K562 (cell line): ENCODE data around the gene CCDC92. TPM values are rescaled to one million over a fixed set of nuclear protein-coding genes. Genes with fewer than 3 reads are reported as not detected.

ENCODE experiments used
- ATAC-seq: fragments of 200-7000 bp; cut with Tn5 transposase; 3 replicates; pipeline ENCODE4 v1.9.1; 2020; ENCODE audit warnings: moderate library complexity
- BruUV-seq: library from RNA; stranded (reverse); fragments of 400-500 nt; replicated peaks from 2 replicates; lab custom pipeline; 2021; lab: Mats Ljungman, UMichigan
- CTCF ChIA-PET: fragments of 300-600 bp; formaldehyde crosslinking; extraction: SDS; loops from one replicate; lab custom pipeline; 2021; ENCODE audit warnings: low intra/inter-chr PET ratio; lab: Yijun Ruan, JAX
- POLR2A ChIA-PET: fragments of 300-600, 350-650 bp; sonication (Branson Sonifier 250); formaldehyde crosslinking; extraction: SDS; loops from one replicate; lab custom pipeline; 2021; ENCODE audit warnings: antibody characterized with exemption, inconsistent platforms; lab: Yijun Ruan, JAX
- DNase-seq, 4 experiments: peaks; one replicate each; pipeline versions ENCODE4 v3.0.0 to v3.0.0-alpha.2; 2011 to 2018; ENCODE audit warnings: low spot score in 3 of 4, mixed read lengths in 3 of 4; ENCODE audit errors: extremely low read depth in 1 of 4
- FAIRE-seq: peaks from 2 replicates; lab custom pipeline; 2011; peaks lifted over from hg19 to GRCh38; lab: Jason Lieb, UNC
- H2AFZ ChIP-seq: 2 replicates; pipeline ENCODE4 v1.6.0; 2011; ENCODE audit warnings: low read depth, low read length, control low read depth, inconsistent platforms
- H3K27ac ChIP-seq: fragments of 200-600 bp; 3 replicates; pipeline ENCODE4 v1.8.0; 2011; ENCODE audit warnings: low read depth, mild to moderate bottlenecking, control low read depth, inconsistent platforms, low read length, moderate library complexity, mixed read lengths; ENCODE audit errors: extremely low read depth
- H3K27me3 ChIP-seq, 2 experiments: fragments of 300-600 bp in 1 of 2; 2 replicates in 1 of 2; 3 replicates in 1 of 2; pipeline versions ENCODE4 v1.6.0 to v1.8.0; 2011; ENCODE audit warnings: inconsistent platforms in 2 of 2, low read length in 2 of 2, mild to moderate bottlenecking in 1 of 2, mixed read lengths in 1 of 2, moderate library complexity in 1 of 2; ENCODE audit not compliant: control insufficient read depth in 2 of 2, insufficient read depth in 2 of 2
- H3K36me3 ChIP-seq: fragments of 300-600 bp; 3 replicates; pipeline ENCODE4 v1.8.0; 2011; ENCODE audit warnings: mild to moderate bottlenecking, low read length, inconsistent platforms; ENCODE audit not compliant: control insufficient read depth, insufficient read depth
- H3K4me1 ChIP-seq, 2 experiments: fragments of 200-600 bp in 1 of 2; replicated peaks in 1 of 2; 2 replicates in 1 of 2; 3 replicates in 1 of 2; pipeline versions ENCODE4 v1.5.1 to v1.8.0; 2011; ENCODE audit warnings: inconsistent platforms in 2 of 2, low read length in 2 of 2, mild to moderate bottlenecking in 1 of 2, mixed read lengths in 1 of 2, moderate library complexity in 1 of 2; ENCODE audit not compliant: control insufficient read depth in 2 of 2, insufficient read depth in 2 of 2
- H3K4me2 ChIP-seq: 2 replicates; pipeline ENCODE4 v1.6.1; 2011; ENCODE audit warnings: low read length, control low read depth, inconsistent platforms, mixed read lengths; ENCODE audit not compliant: insufficient read depth
- H3K4me3 ChIP-seq: fragments of 200-600 bp; sonication (generic), shearing (Covaris generic); 2 replicates; pipeline ENCODE4 v1.5.1; 2016; ENCODE audit warnings: control low read depth, inconsistent platforms
- H3K79me2 ChIP-seq: fragments of 200-600 bp; 3 replicates; pipeline ENCODE4 v1.8.0; 2011; ENCODE audit warnings: low read length, inconsistent platforms; ENCODE audit not compliant: control insufficient read depth, insufficient read depth
- H3K9ac ChIP-seq, 2 experiments: 2 replicates each; pipeline versions ENCODE4 v1.6.0 to v1.6.1; 2011; ENCODE audit warnings: low read depth in 2 of 2, low read length in 2 of 2, control low read depth in 1 of 2, inconsistent platforms in 1 of 2, mild to moderate bottlenecking in 1 of 2, mixed read lengths in 1 of 2; ENCODE audit not compliant: insufficient read depth in 1 of 2
- H3K9me1 ChIP-seq: one replicate; pipeline ENCODE4 v1.6.0; 2011; ENCODE audit warnings: inconsistent platforms, mild to moderate bottlenecking, low read length, moderate library complexity; ENCODE audit not compliant: control insufficient read depth, insufficient read depth
- H3K9me3 ChIP-seq: replicated peaks from 2 replicates; pipeline ENCODE4 v1.5.1; 2011; ENCODE audit warnings: low read depth, low read length, inconsistent platforms; ENCODE audit not compliant: control insufficient read depth, insufficient read depth
- H4K20me1 ChIP-seq: replicated peaks from 2 replicates; pipeline ENCODE4 v1.6.1; 2011; ENCODE audit warnings: low read length, inconsistent platforms, mixed read lengths; ENCODE audit not compliant: control insufficient read depth, insufficient read depth
- CBX1 ChIP-seq: sonication (generic); IDR thresholded peaks from 2 replicates; pipeline ENCODE4 v1.6.1; 2016; ENCODE audit warnings: antibody characterized with exemption, low read depth, mild to moderate bottlenecking
- MCM7 ChIP-seq, 2 experiments: fragments of 450-650 bp; IDR thresholded peaks; 2 replicates each; pipeline ENCODE4 v1.6.1; 2016 to 2018
- NR4A1 ChIP-seq, 2 experiments: fragments of 250-450 bp in 1 of 2; fragments of 450-650 bp in 1 of 2; sonication (Bioruptor Pico) in 1 of 2; IDR thresholded peaks; 2 replicates each; pipeline versions ENCODE4 v1.4.0 to v1.6.1; 2016 to 2020; ENCODE audit warnings: mild to moderate bottlenecking in 2 of 2, missing compliant biosample characterization in 1 of 2, missing genetic modification characterization in 1 of 2, moderate library complexity in 1 of 2
- RBM22 ChIP-seq: fragments of 200-400 bp; formaldehyde crosslinking; IDR thresholded peaks from 2 replicates; pipeline ENCODE4 v1.6.1; 2018; ENCODE audit warnings: low read length, low read depth; ENCODE audit not compliant: poor library complexity, severe bottlenecking
- RFX5 ChIP-seq: IDR thresholded peaks from 2 replicates; pipeline ENCODE4 v1.6.1; 2011; ENCODE audit warnings: low read depth, mild to moderate bottlenecking, improper control_type of control experiment, low read length
- SMC3 ChIP-seq: conservative IDR thresholded peaks from 2 replicates; pipeline ENCODE4 v1.6.1; 2011; ENCODE audit warnings: low read depth, low read length, improper control_type of control experiment; ENCODE audit not compliant: insufficient read depth
- TOE1 ChIP-seq, 2 experiments: fragments of 450-650 bp in 1 of 2; sonication (generic) in 1 of 2; formaldehyde crosslinking in 1 of 2; IDR thresholded peaks; 2 replicates each; pipeline versions ENCODE4 v1.7.1 to v1.8.0; 2016 to 2022; ENCODE audit warnings: borderline replicate concordance in 2 of 2, mild to moderate bottlenecking in 2 of 2, antibody characterized with exemption in 1 of 2, inconsistent platforms in 1 of 2, low read depth in 1 of 2, missing genetic modification reagents in 1 of 2, moderate library complexity in 1 of 2
- ZNF384 ChIP-seq: IDR thresholded peaks from 2 replicates; pipeline ENCODE4 v1.6.1; 2012; ENCODE audit warnings: low read depth, low read length, improper control_type of control experiment
- WGBS: fragments of 100-300 bp; shearing (Covaris generic); methylation state at CpG from one replicate; pipeline ENCODE4 v1.1.6; 2016; ENCODE audit warnings: low coverage, mixed read lengths; ENCODE audit not compliant: insufficient coverage; ENCODE audit errors: missing lambda C conversion rate; 5-methylcytosine and 5-hydroxymethylcytosine counted together
- in situ Hi-C: fragments of 300-500 bp; cut with MboI; formaldehyde crosslinking; loops from 4 replicates; pipeline ENCODE4 v1.15.0; 2018; ENCODE audit warnings: inconsistent platforms, mixed read lengths
- intact Hi-C: fragments of 100-400 bp; cut with micrococcal nuclease; formaldehyde crosslinking; loops from 2 replicates; pipeline ENCODE4 v1.14.2; 2022
- polyA plus RNA-seq, 8 experiments: library from polyadenylated mRNA; depleted of rRNA in 4 of 8; stranded (reverse) in 5 of 8; unstranded in 3 of 8; fragments of >200 nt; fragmentation: Nextera tagmentation in 2 of 8; fragmentation: Illumina TruSeq in 1 of 8; extraction: Ambion mirVana in 2 of 8; extraction: Trizol in 1 of 8; gene quantifications; 2 replicates each; pipeline versions ENCODE4 v1.2.1 to v1.2.3, GENCODE V29; 2011 to 2014; ENCODE audit warnings: inconsistent platforms in 1 of 8, missing spikeins in 1 of 8
- total RNA-seq, 7 experiments: library from RNA; depleted of rRNA in 6 of 7; stranded (reverse); fragments of >200 nt in 6 of 7; fragmentation: Illumina TruSeq in 2 of 7; extraction: Trizol in 2 of 7; gene quantifications; 2 replicates each; pipeline versions ENCODE4 v1.2.1 to v1.2.3, GENCODE V29; 2011 to 2021; ENCODE audit warnings: low replicate concordance in 1 of 7
- TF ChIP-seq, protein P1 (sequence below): fragments of 250-450 bp; sonication (Bioruptor Pico); IDR thresholded peaks from 2 replicates; pipeline ENCODE4 v1.9.0; 2021; ENCODE audit warnings: mild to moderate bottlenecking, inconsistent platforms
- TF ChIP-seq, protein P2 (sequence below), 2 experiments: fragments of 200-800 bp in 1 of 2; sonication (Bioruptor generic) in 1 of 2; sonication (generic) in 1 of 2; formaldehyde crosslinking in 1 of 2; IDR thresholded peaks in 1 of 2; conservative IDR thresholded peaks in 1 of 2; 2 replicates each; pipeline versions ENCODE4 v1.5.0 to v1.6.1; 2016 to 2020; ENCODE audit warnings: missing compliant biosample characterization in 1 of 2, missing genetic modification characterization in 1 of 2, missing genetic modification reagents in 1 of 2

The CCDC92 gene
- total and polyA plus RNA-seq, 9 of the 15 experiments (the other 6 are each of a cell fraction or from before 2014, with no cell fraction given), result 0.27 to 5.9 (median 2.1) TPM

- Histone ChIP-seq H3K4me1 (peaks cover 22 to 26% of the 10 kb centered on the region in 2 experiments), H3K36me3 (peaks cover 57% of the 10 kb centered on the region), H3K27ac (no peak overlapping the region), H3K4me3 (no peak overlapping the region), H3K4me2 (no peak overlapping the region), H3K9ac (no peak overlapping the region; a peak in 1 of 4 replicates), H2AFZ (no peak overlapping the region), H3K9me1 (peaks cover 6% of the 10 kb centered on the region), H4K20me1 (peaks cover 12% of the 10 kb centered on the region), H3K79me2 (peaks cover 17% of the 10 kb centered on the region; the same call in 2 of the 3 replicates), H3K27me3 (no peaks in the 10 kb centered on the region), H3K9me3 (no peaks in the 10 kb centered on the region)
- CTCF ChIA-PET, result no interaction called here
- in situ Hi-C loops (no loop called here), intact Hi-C loops (no loop called here)
- POLR2A ChIA-PET, result no interaction called here
- no peak for ATAC-seq
- FAIRE-seq, result no peak
- no peak for DNase-seq
- BruUV-seq, result no TSS peak
- no peak for TF ChIP-seq RBM22
- TF ChIP-seq, protein P1, sequence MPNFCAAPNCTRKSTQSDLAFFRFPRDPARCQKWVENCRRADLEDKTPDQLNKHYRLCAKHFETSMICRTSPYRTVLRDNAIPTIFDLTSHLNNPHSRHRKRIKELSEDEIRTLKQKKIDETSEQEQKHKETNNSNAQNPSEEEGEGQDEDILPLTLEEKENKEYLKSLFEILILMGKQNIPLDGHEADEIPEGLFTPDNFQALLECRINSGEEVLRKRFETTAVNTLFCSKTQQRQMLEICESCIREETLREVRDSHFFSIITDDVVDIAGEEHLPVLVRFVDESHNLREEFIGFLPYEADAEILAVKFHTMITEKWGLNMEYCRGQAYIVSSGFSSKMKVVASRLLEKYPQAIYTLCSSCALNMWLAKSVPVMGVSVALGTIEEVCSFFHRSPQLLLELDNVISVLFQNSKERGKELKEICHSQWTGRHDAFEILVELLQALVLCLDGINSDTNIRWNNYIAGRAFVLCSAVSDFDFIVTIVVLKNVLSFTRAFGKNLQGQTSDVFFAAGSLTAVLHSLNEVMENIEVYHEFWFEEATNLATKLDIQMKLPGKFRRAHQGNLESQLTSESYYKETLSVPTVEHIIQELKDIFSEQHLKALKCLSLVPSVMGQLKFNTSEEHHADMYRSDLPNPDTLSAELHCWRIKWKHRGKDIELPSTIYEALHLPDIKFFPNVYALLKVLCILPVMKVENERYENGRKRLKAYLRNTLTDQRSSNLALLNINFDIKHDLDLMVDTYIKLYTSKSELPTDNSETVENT (CRISPR knock-in tag), result no peak
- no peak for TF ChIP-seq NR4A1 (CRISPR knock-in tag; IDR thresholded peaks at IDR 0.05)
- TF ChIP-seq NR4A1 (tag; IDR thresholded peaks at IDR 0.05), result no peak
- no peak for TF ChIP-seq RFX5
- TF ChIP-seq CBX1, result no peak
- no peak for TF ChIP-seq ZNF384
- no peak for TF ChIP-seq TOE1 (IDR thresholded peaks at IDR 0.05; ENCODE audit: borderline replicate concordance)
- TF ChIP-seq TOE1 (CRISPR knock-in tag; IDR thresholded peaks at IDR 0.05; ENCODE audit: borderline replicate concordance, low read depth), result no peak
- no peak for TF ChIP-seq SMC3
- TF ChIP-seq MCM7 (IDR thresholded peaks at IDR 0.05), result no peak
- TF ChIP-seq, protein P2, sequence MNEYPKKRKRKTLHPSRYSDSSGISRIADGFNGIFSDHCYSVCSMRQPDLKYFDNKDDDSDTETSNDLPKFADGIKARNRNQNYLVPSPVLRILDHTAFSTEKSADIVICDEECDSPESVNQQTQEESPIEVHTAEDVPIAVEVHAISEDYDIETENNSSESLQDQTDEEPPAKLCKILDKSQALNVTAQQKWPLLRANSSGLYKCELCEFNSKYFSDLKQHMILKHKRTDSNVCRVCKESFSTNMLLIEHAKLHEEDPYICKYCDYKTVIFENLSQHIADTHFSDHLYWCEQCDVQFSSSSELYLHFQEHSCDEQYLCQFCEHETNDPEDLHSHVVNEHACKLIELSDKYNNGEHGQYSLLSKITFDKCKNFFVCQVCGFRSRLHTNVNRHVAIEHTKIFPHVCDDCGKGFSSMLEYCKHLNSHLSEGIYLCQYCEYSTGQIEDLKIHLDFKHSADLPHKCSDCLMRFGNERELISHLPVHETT (CRISPR knock-in tag; conservative IDR thresholded peaks at IDR 0.05 in 1 of 2, IDR thresholded peaks at IDR 0.05 in 1 of 2), result no peak
- WGBS, result 95% methylated on average over 9 of the region's 9 CpGs
Measured at GRCh38 chr12:124004233-124004875, 31.7 kb upstream of the CCDC92 start.
